WERI-Rb-1 (cell line): ENCODE data around the gene PXYLP1.

ENCODE experiments used
- DNase-seq: peaks from one replicate; pipeline ENCODE4 v3.0.0-alpha.2; 2020
- H3K27ac ChIP-seq: fragments of 250-450 bp; sonication (Bioruptor Pico); 2 replicates; pipeline ENCODE4 v1.5.1; 2020; ENCODE audit warnings: mild to moderate bottlenecking, moderate library complexity
- H3K27me3 ChIP-seq: fragments of 250-450 bp; sonication (Bioruptor Pico); 2 replicates; pipeline ENCODE4 v1.5.1; 2021; ENCODE audit warnings: mild to moderate bottlenecking, low read depth, moderate library complexity; ENCODE audit not compliant: insufficient read depth, severe bottlenecking
- H3K36me3 ChIP-seq: fragments of 250-450 bp; sonication (Bioruptor Pico); 2 replicates; pipeline ENCODE4 v1.5.1; 2020; ENCODE audit warnings: mild to moderate bottlenecking, moderate library complexity
- H3K4me3 ChIP-seq: 2 replicates; pipeline ENCODE4 v1.5.1; 2011; ENCODE audit warnings: low read depth, mild to moderate bottlenecking, control low read depth, low read length
- H3K9me3 ChIP-seq: fragments of 250-450 bp; sonication (Bioruptor Pico); 2 replicates; pipeline ENCODE4 v1.5.1; 2021; ENCODE audit warnings: mild to moderate bottlenecking, moderate library complexity; ENCODE audit not compliant: severe bottlenecking
- TF ChIP-seq, protein P1 (sequence below): IDR thresholded peaks from 2 replicates; pipeline ENCODE4 v1.5.1; 2011; ENCODE audit warnings: low read depth, mild to moderate bottlenecking, control low read depth, inconsistent platforms, low read length

The PXYLP1 gene

DNA sequence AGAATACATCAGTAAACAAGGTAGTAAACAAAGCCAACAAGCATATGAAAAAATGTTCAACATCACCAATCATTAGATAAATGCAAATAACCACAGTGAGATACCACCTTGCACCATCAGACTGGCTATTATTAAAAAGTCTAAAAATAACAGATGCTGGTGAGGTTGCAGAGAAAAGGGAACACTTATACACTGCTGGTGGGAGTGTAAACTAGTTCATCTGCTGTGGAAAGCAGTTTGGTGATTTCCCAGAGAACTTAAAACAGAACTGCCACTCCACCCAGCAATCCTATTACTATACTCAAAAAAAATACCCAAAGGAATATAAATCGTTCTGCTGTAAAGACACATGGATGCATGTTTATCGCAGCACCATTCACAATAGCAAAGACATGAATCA, 106.4 kb downstream of the PXYLP1 start:
- H3K4me3 ChIP-seq, result no peak overlapping the region
- TF ChIP-seq, protein P1, sequence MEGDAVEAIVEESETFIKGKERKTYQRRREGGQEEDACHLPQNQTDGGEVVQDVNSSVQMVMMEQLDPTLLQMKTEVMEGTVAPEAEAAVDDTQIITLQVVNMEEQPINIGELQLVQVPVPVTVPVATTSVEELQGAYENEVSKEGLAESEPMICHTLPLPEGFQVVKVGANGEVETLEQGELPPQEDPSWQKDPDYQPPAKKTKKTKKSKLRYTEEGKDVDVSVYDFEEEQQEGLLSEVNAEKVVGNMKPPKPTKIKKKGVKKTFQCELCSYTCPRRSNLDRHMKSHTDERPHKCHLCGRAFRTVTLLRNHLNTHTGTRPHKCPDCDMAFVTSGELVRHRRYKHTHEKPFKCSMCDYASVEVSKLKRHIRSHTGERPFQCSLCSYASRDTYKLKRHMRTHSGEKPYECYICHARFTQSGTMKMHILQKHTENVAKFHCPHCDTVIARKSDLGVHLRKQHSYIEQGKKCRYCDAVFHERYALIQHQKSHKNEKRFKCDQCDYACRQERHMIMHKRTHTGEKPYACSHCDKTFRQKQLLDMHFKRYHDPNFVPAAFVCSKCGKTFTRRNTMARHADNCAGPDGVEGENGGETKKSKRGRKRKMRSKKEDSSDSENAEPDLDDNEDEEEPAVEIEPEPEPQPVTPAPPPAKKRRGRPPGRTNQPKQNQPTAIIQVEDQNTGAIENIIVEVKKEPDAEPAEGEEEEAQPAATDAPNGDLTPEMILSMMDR, result no peak
- H3K27ac ChIP-seq, result no peak overlapping the region
- H3K36me3 ChIP-seq, result no peaks in the 10 kb centered on the region
- DNase-seq, result no peak
- H3K27me3 ChIP-seq, result no peaks in the 10 kb centered on the region
- H3K9me3 ChIP-seq, result no peaks in the 10 kb centered on the region

DNA sequence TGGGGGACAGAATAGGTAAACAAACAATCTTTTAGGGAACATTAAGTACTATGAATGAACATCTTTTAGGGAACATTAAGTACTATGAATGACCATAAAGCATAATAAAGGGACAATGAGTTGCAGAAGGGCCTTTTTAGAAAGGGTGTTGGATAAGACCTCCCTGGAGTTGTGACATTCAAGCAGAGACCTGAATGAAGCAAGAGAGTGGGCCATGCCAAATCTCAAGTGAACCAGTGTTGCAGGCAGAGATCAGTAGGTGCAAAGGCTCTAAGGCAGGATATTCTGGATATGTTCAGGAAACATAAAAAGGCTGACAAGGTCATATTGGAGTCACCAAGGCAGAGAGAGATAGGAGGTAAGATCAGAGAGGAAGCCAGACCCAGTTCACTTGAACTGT, 107.3 kb downstream of the PXYLP1 start:
- no peaks in the 10 kb centered on the region for H3K36me3 ChIP-seq
- TF ChIP-seq, protein P1, result no peak
- no peak overlapping the region for H3K4me3 ChIP-seq
- no peaks in the 10 kb centered on the region for H3K9me3 ChIP-seq
- H3K27me3 ChIP-seq, result no peaks in the 10 kb centered on the region
- H3K27ac ChIP-seq, result no peak overlapping the region
- DNase-seq, result no peak

DNA sequence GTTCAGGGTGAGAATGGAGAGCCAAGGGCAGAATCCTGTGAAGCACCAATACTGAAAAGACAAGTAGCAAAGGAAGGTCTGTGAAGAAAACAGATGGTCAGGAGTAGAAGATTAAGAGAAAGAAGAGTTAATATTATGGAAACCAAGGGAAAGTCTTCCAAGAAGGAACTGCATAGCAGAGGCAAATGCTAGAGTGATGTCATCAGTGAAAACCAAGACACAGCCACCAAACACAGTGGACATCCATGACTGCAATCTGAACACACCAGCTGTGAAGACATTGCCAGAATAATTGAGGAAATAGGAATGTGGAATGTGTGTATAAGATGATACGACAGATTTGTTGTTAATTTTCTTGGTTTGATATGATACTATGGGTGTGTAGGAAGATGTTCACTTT, 109.9 kb downstream of the PXYLP1 start:
- no peaks in the 10 kb centered on the region for H3K36me3 ChIP-seq
- no peaks in the 10 kb centered on the region for H3K27me3 ChIP-seq
- TF ChIP-seq, protein P1, result no peak
- H3K4me3 ChIP-seq, result no peak overlapping the region
- DNase-seq, result no peak
- no peaks in the 10 kb centered on the region for H3K9me3 ChIP-seq
- no peak overlapping the region for H3K27ac ChIP-seq

DNA sequence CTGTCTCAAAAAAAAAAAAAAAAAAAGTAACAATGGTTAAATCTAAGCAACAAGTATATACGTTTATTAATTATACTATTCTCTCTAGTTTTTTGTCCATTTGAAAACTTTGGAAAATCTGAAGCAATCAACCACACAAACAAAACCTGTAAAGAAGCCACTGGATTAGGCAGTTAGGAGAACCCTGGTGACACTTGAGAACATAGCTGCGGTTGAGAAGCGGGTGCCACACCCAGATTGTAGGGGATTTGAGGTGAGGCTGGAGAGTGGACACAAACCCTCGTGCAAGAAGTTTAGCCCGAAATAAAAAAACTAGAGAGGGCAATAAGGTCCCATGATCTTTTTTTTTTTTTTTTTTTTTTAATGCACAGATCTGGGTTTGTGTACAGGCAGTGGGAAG, 110.8 kb downstream of the PXYLP1 start:
- Histone ChIP-seq H3K27ac (no peak overlapping the region), H3K27me3 (no peaks in the 10 kb centered on the region), H3K9me3 (no peaks in the 10 kb centered on the region), H3K36me3 (no peaks in the 10 kb centered on the region), H3K4me3 (no peak overlapping the region)
- TF ChIP-seq, protein P1, result no peak
- DNase-seq, result no peak

DNA sequence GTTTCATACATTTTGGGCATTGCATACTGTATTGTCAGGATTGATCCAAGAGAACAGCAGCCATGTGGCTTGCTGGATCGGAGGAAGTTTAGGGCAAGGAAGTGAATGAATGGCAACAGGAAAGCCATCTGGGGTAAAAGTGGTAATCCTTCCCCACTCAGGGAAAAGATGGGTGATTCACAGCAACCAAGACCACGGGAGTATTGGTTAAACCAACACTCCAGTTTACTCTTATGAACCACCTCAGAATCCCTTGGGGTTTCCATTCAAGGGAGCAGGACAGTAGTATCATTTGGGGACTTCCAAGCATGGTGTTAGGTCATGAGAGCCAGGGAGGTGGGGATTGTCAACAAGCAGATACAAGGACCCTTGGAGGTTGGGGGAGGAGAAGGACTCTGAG, 111.5 kb downstream of the PXYLP1 start:
- no peak overlapping the region for H3K27ac ChIP-seq
- no peaks in the 10 kb centered on the region for H3K9me3 ChIP-seq
- H3K36me3 ChIP-seq, result no peaks in the 10 kb centered on the region
- no peaks in the 10 kb centered on the region for H3K27me3 ChIP-seq
- TF ChIP-seq, protein P1, result no peak
- no peak for DNase-seq
- H3K4me3 ChIP-seq, result no peak overlapping the region

DNA sequence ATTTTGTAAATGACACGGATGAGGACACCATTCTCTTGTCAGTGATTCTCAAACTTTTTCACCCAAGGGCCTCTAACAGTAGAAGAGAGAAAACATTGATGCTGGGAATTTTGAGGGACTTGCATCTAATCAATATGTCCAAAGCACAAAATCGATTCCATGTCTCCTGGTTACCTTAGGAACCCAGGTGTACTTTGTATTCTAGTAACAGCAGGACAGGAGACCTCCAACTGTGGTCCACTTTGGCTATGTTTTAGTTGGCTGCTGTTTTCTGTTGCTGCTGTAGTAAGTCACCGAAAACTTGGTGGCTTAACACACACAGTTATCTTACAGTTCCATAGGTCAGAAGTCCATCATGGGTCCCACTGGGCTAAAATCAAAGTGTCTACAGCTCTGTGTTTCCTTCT, 112.2 kb downstream of the PXYLP1 start:
- TF ChIP-seq, protein P1, result no peak
- no peak overlapping the region for H3K27ac ChIP-seq
- no peaks in the 10 kb centered on the region for H3K36me3 ChIP-seq
- no peak for DNase-seq
- no peaks in the 10 kb centered on the region for H3K27me3 ChIP-seq
- H3K4me3 ChIP-seq, result no peak overlapping the region
- H3K9me3 ChIP-seq, result no peaks in the 10 kb centered on the region
